ENCODE data around the gene FAM13A. TPM values are rescaled to one million over a fixed set of nuclear protein-coding genes. Genes with fewer than 3 reads are reported as not detected.
A peak's percentile ranks its signal among the peaks of the same experiment; 100 is the strongest.

Gene FAM13A
- total RNA-seq, 1 donor from 2014 or later: 52.2 TPM

DNA sequence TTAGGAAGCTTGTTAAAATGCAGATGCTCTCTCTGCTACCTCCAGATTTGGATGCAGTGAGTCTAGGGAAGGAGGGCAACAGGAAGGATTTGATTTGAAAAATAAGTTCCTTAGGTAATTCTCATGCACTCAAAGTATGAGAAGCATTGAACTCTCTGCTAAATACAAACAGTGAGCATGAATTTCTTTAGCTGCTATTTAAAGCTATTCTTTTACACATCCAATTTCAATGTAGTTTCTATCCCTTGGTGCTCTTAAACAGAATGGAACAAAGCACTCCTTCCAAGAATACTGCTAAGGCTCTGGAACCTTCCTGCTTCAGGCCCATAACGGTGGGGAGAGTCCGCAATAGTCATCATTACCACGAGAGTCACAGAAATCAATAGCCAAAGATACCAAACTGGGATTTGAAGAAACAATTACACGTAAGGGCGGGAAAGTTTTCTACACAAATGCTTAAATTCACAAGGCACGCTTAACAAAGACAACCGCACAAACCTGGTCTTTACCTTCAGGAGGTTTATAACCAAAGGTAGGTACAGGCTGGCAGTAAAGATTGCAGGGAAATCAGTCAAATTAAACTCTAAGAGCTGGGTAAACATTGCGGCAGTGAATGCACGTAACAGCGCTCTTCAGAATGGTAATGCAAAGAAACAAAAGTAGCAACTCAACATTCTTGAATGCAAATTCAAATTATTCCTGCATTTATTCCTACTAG, 236.1 kb downstream of the FAM13A start:
- DNase-seq (ENCODE audit: low spot score in 2 of 2) (no peak), FAIRE-seq (no peak)

DNA sequence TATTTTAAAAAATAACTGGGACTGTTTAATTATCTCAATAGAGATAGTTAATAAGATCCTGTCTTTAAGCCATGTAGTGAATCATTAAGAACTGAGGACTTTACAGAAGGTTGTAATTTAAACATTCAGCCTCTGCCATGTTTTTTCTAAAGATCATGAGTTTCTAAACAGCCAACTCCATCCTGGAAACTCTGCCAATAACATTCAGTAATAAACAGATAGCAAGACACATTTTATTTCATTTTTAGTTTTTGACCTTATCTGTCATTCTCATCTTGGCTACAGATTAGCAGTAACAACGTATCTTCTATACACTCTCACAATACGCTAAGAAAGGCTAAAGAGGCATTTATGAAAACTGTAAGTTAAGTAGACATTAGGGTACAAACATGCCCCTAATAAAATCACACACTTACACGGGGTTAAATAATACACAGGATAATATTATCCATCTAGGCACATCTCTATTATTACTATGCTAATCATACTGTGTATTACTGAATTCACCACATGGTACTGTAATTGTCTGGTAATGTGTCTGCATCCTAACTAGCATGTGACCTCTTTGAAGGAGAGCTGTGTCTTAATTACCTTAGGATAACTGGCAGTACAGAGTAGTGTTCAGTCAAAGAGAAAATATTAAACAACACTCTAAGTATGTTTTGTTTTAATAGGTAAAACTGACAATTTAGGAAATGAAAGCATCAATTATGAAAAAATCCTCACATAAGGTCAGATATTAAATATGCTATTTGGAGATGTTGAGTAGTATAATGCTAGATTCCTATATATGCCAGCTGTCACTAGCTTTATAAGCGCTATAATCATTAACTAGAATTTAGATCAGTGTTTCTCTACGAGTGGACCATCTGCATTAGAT, 236.9 kb downstream of the FAM13A start:
- FAIRE-seq: no peak
- DNase-seq (ENCODE audit: low spot score in 2 of 2): no peak

GRCh38 chr4:88818631-88819470, 238.1 kb downstream of the FAM13A start:
- FAIRE-seq (no peak), DNase-seq (ENCODE audit: low spot score in 2 of 2) (peak in 1 of 2 donors; percentile 14)

- FAIRE-seq: no peak
- DNase-seq (ENCODE audit: low spot score in 2 of 2): no peak
Observed at GRCh38 chr4:88817740-88818139, 239.2 kb downstream of the FAM13A start.

DNA sequence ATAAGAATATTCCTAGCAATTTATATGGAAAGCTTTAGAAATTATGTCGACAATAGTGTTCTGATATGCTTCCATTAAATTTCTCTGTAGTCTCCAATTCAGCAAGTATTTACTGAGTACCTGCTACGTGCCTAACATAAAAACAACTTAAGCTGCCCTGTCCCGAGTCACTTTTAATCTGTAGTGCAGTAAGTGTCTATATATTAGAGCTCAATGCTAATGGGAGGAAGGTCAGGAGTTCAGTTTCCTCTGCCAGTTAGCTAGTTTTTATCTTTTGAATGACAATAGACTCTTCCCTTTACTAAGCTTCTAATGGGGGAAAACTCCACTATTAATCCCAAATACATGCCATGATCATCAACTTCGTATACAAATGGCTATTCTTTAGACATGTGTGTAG, 240.6 kb downstream of the FAM13A start:
- DNase-seq (ENCODE audit: low spot score in 2 of 2) (no peak), FAIRE-seq (no peak)

DNA sequence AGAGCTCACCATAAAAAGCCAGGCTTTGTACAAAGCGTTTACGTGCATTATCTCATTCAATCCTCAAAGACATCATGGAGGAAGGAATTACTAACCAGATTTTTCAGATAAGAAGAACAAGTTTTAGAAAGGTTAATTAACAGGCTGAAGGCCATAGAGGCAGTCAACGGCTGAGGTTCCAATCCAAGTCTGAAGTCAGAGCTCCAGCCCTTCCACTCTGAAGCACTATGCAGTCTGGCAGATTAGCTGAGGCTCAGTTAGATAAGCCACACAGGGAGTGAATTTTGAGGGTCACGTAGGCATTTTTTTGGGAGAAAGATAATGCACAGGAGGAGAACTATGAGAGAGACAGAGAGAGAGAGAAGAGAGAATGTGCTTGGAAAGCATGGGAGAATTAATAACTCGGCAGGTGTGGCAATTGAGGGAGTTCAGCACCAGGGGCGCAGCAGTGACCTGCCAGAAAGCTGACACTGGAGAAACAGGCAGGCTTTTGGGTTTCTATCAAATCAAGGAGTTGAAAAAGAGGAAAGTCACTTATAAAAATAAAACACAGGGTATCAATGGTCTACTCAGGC, 242.9 kb downstream of the FAM13A start:
- FAIRE-seq (no peak), DNase-seq (ENCODE audit: low spot score in 2 of 2) (no peak)

GRCh38 chr4:88813013-88813412, 244.0 kb downstream of the FAM13A start:
- no peak for FAIRE-seq

DNA sequence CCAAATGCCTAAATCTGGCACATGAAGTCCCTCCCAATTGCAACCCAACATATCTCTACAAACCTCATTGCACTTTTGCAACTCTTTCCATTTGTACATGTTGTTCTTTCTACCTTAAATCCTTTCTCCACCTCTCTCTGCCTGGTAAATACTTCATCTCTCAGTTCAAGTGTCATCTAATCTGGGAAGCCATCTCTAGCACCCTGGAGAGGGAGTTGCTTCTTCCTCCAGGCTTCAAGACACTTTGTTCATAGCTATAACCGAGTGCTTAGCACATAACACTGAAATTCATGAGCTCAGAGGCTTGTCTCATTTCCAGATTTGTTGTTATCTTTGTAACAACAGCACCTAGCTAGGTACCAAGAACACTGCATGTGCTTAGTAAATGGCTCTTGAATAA, 244.6 kb downstream of the FAM13A start:
- FAIRE-seq (no peak), DNase-seq (ENCODE audit: low spot score in 2 of 2) (no peak)

More at GRCh38 chr4:88813013-88813412, 244.0 kb downstream of the FAM13A start:
- DNase-seq (ENCODE audit: low spot score in 2 of 2): no peak

GRCh38 chr4:88811904-88812303, 245.1 kb downstream of the FAM13A start:
- no peak for FAIRE-seq
- DNase-seq (ENCODE audit: low spot score in 2 of 2): no peak

DNA sequence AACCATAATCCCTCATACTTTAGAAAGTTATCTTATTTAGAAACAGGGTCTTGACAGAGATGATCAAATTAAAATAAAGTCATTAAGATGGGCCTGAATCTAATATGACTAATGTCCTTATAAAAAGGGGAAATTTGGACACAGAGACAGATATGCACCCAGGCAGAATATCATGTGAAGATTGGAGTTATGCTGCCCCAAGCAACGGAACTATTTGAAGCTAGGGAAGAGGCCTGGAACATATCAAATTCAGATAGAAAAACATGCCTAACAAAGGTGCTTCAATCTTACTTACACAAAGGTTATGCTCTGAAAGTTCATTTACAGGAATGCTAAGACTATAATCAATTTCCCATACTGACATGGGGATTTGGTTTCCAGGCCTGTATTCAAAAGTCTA, 246.7 kb downstream of the FAM13A start:
- FAIRE-seq: no peak
- no peak for DNase-seq (ENCODE audit: low spot score in 2 of 2)

- DNase-seq (ENCODE audit: low spot score in 2 of 2): no peak
- no peak for FAIRE-seq
Observed at GRCh38 chr4:88809576-88810219, 247.3 kb downstream of the FAM13A start.

DNA sequence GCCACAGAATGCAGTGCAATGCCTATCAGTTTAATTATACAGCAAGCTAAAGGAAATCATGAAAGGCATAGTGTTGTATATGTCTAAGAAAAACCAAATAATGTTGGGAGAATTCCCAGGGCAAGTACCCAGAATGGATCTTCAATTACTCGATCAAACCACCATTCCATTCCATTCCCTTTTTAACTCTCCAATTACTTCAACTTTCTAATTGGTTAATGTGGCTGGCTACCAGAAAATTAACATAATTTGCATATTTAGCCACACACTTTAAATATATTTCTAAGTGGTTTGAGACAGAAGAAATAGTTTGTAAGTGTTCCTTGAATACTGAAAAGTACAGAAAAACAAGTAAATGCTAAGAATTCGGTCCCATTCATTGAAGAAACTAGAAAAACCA, 247.9 kb downstream of the FAM13A start:
- no peak for FAIRE-seq
- DNase-seq (ENCODE audit: low spot score in 2 of 2): no peak

DNA sequence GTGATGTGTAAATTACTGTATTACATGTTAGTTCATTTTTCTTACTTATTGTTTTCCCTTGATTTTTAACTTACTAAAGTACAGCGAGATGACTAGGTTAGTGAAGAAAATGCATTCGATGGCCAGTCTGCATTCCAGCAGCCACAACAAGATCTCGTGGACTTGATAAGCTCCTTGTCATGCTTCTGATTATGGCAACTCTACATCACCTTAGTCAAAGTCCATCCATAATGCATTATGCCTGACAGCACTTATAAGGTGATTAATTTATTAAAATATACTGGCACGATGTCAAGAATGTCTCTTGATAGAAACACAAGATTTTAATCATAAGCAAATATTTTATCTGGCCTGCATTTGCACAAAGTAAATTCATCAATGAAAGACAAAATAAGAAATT, 249.5 kb downstream of the FAM13A start:
- no peak for DNase-seq (ENCODE audit: low spot score in 2 of 2)
- FAIRE-seq: no peak

GRCh38 chr4:88804234-88804633, 252.8 kb downstream of the FAM13A start:
- DNase-seq (ENCODE audit: low spot score in 2 of 2): no peak
- no peak for FAIRE-seq

DNA sequence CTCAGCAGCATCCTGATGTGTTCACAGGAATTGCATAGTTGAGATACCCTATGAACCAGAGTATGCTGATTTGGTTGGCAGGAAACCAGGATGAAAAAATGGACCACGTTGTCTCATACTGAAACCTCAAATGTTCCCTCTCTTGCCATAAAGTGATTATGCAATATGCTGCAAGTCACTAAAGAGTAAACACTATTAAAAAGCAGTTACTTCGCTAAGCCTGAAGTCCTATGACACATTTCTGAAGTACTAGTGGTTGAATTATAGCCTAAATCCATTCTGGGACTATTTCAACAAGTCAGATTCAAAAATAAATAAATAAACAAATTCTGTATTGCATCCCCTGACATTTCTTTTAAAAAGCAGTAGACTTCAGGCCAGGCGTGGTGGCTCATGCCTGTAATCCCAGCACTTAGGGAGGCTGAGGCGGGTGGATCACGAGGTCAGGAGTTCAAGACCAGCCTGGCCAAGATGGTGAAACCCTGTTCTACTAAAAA, 253.3 kb downstream of the FAM13A start:
- DNase-seq (ENCODE audit: low spot score in 2 of 2): no peak
- no peak for FAIRE-seq

DNA sequence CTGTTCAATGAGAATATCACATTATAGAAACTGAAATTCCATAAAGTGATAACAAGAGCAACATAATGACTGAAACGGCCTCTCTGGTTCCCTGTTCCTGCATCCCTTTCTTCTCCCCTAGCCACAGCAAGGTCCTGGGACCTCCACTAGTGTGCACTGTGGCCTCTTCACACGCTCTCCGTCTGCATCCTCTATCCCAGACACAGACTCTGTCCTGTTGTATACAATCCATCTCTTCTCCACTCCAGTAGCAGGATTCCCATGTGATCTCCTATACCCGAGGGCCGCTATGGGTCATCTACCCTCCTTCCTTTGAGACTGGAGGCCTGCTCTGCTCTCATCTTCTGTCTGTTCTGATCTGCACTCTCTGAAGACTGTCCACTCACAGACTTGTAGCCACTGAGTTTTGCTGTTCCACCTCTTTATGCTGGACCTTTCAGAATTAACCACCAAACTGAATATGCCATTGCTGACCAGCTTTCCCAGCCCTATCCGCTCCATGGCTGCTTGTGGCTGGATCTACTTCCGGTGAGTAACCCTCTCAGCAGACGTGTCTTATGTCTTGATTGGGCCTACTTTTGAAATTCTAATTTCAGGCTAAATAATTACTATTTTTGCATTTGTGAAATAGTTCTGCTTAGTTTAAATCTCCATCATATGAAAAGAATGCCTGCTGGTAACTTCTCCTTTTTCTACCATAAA, 254.2 kb downstream of the FAM13A start:
- FAIRE-seq (no peak), DNase-seq (ENCODE audit: low spot score in 2 of 2) (no peak)

DNA sequence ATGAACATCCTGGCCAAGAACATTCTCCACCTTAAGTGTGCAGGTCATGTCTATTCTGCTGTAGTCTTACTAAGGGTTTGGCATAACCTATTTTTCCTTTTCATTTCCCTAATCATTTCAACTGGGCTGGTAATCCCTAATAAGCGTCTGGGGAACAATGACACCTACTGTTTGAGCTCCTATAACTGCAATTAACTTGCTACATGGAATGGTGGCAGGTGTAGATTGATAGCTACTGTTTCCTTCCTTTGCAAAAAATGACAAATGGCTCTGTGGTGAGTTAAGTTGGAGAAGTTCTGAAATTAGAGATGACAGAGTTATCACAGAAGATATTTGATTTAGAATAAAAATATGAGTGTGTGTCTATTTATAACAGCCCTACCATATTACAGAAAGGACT, 254.8 kb downstream of the FAM13A start:
- DNase-seq (ENCODE audit: low spot score in 2 of 2): no peak
- no peak for FAIRE-seq

DNA sequence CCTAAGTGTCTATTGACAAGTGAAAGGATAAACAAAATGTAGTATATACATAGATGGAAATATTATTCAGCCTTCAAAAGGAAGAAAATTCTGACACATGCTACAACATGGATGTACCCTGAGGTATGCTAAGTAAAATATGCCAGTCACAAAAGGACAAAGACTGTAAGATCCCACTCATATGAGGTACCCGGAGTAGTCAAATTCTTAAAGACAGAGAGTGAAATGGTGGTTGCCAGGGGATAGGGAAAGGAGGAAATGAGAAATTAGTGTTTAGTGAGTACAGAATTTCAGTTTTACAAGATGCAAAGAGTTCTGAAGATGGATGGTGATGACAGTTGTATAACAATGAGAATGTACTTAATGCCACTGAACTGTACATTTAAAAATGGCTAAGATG, 257.1 kb downstream of the FAM13A start:
- no peak for DNase-seq (ENCODE audit: low spot score in 2 of 2)
- no peak for FAIRE-seq

DNA sequence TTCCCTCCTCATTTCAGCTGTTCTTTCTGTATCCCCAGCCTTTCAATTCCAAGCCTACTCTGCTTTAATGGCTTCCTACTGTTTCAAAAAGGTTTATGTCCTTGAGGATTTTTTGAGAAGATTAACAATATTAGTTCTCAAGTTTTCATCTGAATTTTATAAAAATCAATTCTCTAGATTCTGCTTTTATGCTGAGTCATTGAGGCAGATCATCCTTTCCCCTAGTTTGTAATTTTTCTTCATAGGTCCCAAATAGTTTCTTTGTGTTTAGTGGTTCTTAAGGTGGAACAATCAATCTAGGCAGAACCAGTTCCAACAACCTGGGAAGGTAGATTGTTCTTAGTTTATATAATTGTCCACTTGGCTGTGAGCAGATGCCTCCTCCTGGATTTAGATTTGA, 259.3 kb downstream of the FAM13A start:
- no peak for DNase-seq (ENCODE audit: low spot score in 2 of 2)
- FAIRE-seq: no peak
